AG04450 (cell line): ENCODE measurements around the gene APPBP2. TPM values are rescaled to one million over a fixed set of nuclear protein-coding genes. Genes with fewer than 3 reads are reported as not detected.

Experiments used
- CTCF ChIA-PET: fragments of 300-600, 350-600 bp; formaldehyde crosslinking; extraction: SDS; loops from one replicate; lab custom pipeline; 2022; ENCODE audit warnings: antibody characterized with exemption, inconsistent platforms; lab: Charles Lee
- POLR2A ChIA-PET: fragments of 350-600 bp; formaldehyde crosslinking; extraction: SDS; loops from one replicate; lab custom pipeline; 2021; ENCODE audit warnings: antibody characterized with exemption, inconsistent platforms; lab: Yijun Ruan, JAX
- DNase-seq: peaks from one replicate; pipeline ENCODE4 v3.0.0-alpha.2; 2011; ENCODE audit warnings: low read depth, low spot score
- H3K27ac ChIP-seq: one replicate; pipeline ENCODE4 v1.5.1; 2012; ENCODE audit warnings: low read depth, low read length, control low read depth
- H3K27me3 ChIP-seq: one replicate; pipeline ENCODE4 v1.6.0; 2012; ENCODE audit warnings: low read length; ENCODE audit not compliant: control insufficient read depth, insufficient read depth
- H3K4me3 ChIP-seq: 2 replicates; pipeline ENCODE4 v1.5.1; 2011; ENCODE audit warnings: mild to moderate bottlenecking, low read depth, low read length, control low read depth
- H3K9me3 ChIP-seq: 2 replicates; pipeline ENCODE4 v1.5.1; 2012; ENCODE audit warnings: low read length; ENCODE audit not compliant: control insufficient read depth, insufficient read depth
- polyA plus RNA-seq: library from polyadenylated mRNA; depleted of rRNA; stranded (reverse); fragments of >200 nt; gene quantifications from 2 replicates; pipeline ENCODE4 v1.2.3, GENCODE V29; 2011
- TF ChIP-seq, protein P1 (sequence below): IDR thresholded peaks from 2 replicates; pipeline ENCODE4 v1.5.1; 2011; ENCODE audit warnings: low read depth, low read length, control low read depth, inconsistent platforms

Gene APPBP2
- polyA plus RNA-seq, 1 experiment: 55.1 TPM

DNA sequence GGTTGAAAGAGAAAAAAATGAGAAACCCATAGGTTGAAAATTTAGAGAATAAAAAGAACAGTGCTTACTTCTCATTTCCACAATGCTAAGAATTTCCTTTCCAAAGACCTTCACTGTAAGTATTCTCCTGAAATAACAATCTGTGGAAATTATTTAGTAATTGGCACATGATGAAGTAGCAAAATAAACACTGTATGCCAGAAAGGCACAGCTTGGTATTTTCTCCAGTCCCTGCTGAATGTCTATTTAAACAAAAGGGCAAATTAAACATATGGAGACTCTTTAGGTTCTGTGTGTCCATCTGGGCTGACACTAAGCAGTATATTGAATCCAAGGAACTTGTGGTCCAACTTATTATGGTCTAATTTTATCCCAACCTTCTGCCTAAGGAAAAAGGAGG lies 57.7 kb downstream of the APPBP2 start:
- no peaks in the 10 kb centered on the region for H3K27me3 ChIP-seq
- no peak overlapping the region for H3K4me3 ChIP-seq
- POLR2A ChIA-PET: no interaction called here
- TF ChIP-seq, protein P1, sequence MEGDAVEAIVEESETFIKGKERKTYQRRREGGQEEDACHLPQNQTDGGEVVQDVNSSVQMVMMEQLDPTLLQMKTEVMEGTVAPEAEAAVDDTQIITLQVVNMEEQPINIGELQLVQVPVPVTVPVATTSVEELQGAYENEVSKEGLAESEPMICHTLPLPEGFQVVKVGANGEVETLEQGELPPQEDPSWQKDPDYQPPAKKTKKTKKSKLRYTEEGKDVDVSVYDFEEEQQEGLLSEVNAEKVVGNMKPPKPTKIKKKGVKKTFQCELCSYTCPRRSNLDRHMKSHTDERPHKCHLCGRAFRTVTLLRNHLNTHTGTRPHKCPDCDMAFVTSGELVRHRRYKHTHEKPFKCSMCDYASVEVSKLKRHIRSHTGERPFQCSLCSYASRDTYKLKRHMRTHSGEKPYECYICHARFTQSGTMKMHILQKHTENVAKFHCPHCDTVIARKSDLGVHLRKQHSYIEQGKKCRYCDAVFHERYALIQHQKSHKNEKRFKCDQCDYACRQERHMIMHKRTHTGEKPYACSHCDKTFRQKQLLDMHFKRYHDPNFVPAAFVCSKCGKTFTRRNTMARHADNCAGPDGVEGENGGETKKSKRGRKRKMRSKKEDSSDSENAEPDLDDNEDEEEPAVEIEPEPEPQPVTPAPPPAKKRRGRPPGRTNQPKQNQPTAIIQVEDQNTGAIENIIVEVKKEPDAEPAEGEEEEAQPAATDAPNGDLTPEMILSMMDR: no peak
- no peak overlapping the region for H3K27ac ChIP-seq
- CTCF ChIA-PET: interaction anchor here (0.8 to 1.2 kb wide), 2 partner anchors 102 to 133 kb away, joined by 3 to 5 read pairs; no protein-coding TSS in a partner anchor
- H3K9me3 ChIP-seq: no peaks in the 10 kb centered on the region
- peak; percentile 4 for DNase-seq

DNA sequence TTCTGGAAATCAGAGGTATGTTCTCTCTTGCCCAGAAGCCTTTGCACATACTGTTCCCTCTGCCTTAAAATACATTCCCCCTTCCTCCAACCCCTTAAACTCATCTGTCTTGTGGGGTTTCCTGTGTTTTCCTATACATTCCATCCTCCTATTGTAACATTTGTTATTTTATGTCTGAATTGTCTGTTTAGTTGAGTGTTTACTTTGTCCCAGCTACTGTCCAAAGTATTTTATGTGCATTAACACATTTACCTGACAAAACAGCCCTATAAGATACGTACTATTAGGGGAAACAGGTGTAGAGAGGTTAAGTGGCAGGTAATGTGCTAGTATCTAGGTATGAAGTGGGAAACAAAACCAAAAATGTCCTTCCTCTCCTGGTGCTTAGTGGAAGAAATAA lies 61.7 kb downstream of the APPBP2 start:
- Histone ChIP-seq H3K4me3 (no peak overlapping the region), H3K27me3 (no peaks in the 10 kb centered on the region), H3K27ac (no peak overlapping the region), H3K9me3 (no peaks in the 10 kb centered on the region)
- TF ChIP-seq, protein P1: no peak
- no peak for DNase-seq
- CTCF ChIA-PET: interaction anchor here (0.6 to 1.1 kb wide), 2 partner anchors 114 to 177 kb away, joined by 3 to 4 read pairs; no protein-coding TSS in a partner anchor
- POLR2A ChIA-PET: interaction anchor here (1.1 kb wide), 1 partner anchor 136 kb away, joined by 3 read pairs; the partner anchor contains the start of gene PPM1D

DNA sequence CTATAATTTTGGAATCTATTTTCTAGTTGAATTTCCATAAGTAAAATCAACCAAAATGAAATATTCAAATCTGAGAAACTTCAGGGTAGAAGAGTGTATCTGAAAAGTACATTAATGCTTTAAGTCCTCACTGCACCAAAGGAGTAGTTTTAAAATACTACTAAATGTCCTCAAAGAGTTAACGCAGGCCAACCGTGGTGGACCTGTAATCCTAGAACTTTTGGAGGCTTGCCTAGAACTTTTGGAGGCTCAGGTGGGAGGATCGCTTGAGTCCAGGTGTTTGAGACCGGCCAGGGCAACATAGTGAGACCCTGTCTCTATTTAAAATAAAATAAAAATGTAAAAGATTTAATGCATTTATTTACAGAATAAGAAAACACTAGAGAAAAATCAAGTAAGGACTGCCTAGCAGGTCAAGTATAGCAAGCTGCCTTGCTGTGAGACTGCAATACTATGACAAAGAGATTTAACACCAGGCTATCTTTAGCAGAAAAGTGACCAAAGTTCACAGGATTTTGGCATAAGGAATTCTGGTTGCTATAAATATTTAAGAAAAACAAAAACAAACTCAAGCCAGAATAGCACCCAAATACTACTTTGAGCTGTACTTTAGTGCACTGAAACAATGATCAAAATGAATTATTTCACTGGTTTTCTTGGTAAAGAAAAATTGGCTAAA lies 62.7 kb downstream of the APPBP2 start:
- CTCF ChIA-PET: interaction anchor here (1.0 to 1.1 kb wide), 2 partner anchors 138 to 178 kb away, joined by 3 read pairs; no protein-coding TSS in a partner anchor
- TF ChIP-seq, protein P1: no peak

DNA sequence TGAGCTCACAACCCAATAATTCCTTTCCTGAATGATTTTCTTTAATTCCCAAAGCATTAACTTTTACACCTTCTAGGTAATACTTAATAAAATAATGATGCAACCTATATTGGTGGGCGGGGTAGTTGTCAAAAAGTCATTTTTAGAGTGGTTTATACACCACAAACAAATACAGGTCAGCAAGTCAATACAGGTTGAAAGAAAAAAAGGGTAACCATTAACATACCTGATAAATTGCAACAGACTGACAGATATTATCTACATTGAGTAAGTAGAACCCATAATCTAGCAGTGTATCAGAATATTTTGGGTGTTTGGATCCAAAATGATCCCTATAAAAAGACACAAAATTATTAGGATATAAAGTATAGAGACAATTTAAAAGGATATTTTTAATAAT lies 64.5 kb downstream of the APPBP2 start:
- POLR2A ChIA-PET: no interaction called here

More for the DNA sequence above, 62.7 kb downstream of the APPBP2 start:
- Histone ChIP-seq H3K27me3 (no peaks in the 10 kb centered on the region), H3K9me3 (no peaks in the 10 kb centered on the region), H3K27ac (no peak overlapping the region), H3K4me3 (no peak overlapping the region)
- POLR2A ChIA-PET: interaction anchor here (1.1 kb wide), 1 partner anchor 137 kb away, joined by 3 read pairs; the partner anchor contains the start of gene PPM1D
- no peak for DNase-seq

More for the DNA sequence above, 64.5 kb downstream of the APPBP2 start:
- Histone ChIP-seq H3K27me3 (no peaks in the 10 kb centered on the region), H3K27ac (no peak overlapping the region), H3K9me3 (peaks cover 5% of the 10 kb centered on the region), H3K4me3 (no peak overlapping the region)
- CTCF ChIA-PET: interaction anchor here (0.5 kb wide), 1 partner anchor 182 kb away, joined by 3 read pairs; no protein-coding TSS in a partner anchor
- no peak for DNase-seq
- TF ChIP-seq, protein P1: no peak
